ENCODE measurements around the gene AOC1.

Gene AOC1

GRCh38 chr7:150851492-150852370, 586 bp upstream of the AOC1 start:
- no peak for TF ChIP-seq CTCF (IDR thresholded peaks at IDR 0.05)
- Histone ChIP-seq H3K4me1 (ENCODE audit: control insufficient read depth in 1 of 2, insufficient read depth in 1 of 2, low read depth in 1 of 2, low read length in 1 of 2) (peaks cover 20% of the 10 kb centered on the region in 2 experiments), H3K4me3 (ENCODE audit: low read depth in 1 of 2, low read length in 1 of 2) (peak overlapping the region in 1 of 2 experiments; percentile 25), H3K36me3 (no peaks in the 10 kb centered on the region), H3K27ac (peak overlapping the region; percentile 51), H3K27me3 (peaks cover 17% of the 10 kb centered on the region), H3K9me3 (no peaks in the 10 kb centered on the region)

- H3K9me3 ChIP-seq = no peaks in the 10 kb centered on the region
- peaks cover 20% of the 10 kb centered on the region in 2 experiments for H3K4me1 ChIP-seq (ENCODE audit: control insufficient read depth in 1 of 2, insufficient read depth in 1 of 2, low read depth in 1 of 2, low read length in 1 of 2)
- H3K36me3 ChIP-seq = no peaks in the 10 kb centered on the region
- no peak overlapping the region for H3K4me3 ChIP-seq (ENCODE audit: low read depth in 1 of 2, low read length in 1 of 2)
- no peak overlapping the region for H3K27ac ChIP-seq
- TF ChIP-seq CTCF (IDR thresholded peaks at IDR 0.05) = no peak
- peaks cover 17% of the 10 kb centered on the region for H3K27me3 ChIP-seq
These were observed 2.0 kb downstream of the AOC1 start for GRCh38 chr7:150854066-150855000.

GRCh38 chr7:150855046-150855445, 2.7 kb downstream of the AOC1 start:
- no peak for TF ChIP-seq CTCF (IDR thresholded peaks at IDR 0.05)
- no peaks in the 10 kb centered on the region for H3K9me3 ChIP-seq
- H3K27me3 ChIP-seq = peaks cover 13% of the 10 kb centered on the region
- no peaks in the 10 kb centered on the region for H3K36me3 ChIP-seq
- peaks cover 20% of the 10 kb centered on the region in 2 experiments for H3K4me1 ChIP-seq (ENCODE audit: control insufficient read depth in 1 of 2, insufficient read depth in 1 of 2, low read depth in 1 of 2, low read length in 1 of 2)
- no peak overlapping the region for H3K4me3 ChIP-seq (ENCODE audit: low read depth in 1 of 2, low read length in 1 of 2)
- H3K27ac ChIP-seq = no peak overlapping the region

- no peak overlapping the region for H3K4me3 ChIP-seq (ENCODE audit: low read depth in 1 of 2, low read length in 1 of 2)
- H3K27ac ChIP-seq = no peak overlapping the region
- TF ChIP-seq CTCF (IDR thresholded peaks at IDR 0.05) = no peak
- H3K4me1 ChIP-seq (ENCODE audit: control insufficient read depth in 1 of 2, insufficient read depth in 1 of 2, low read depth in 1 of 2, low read length in 1 of 2) = peaks cover 20% of the 10 kb centered on the region in 2 experiments
- no peaks in the 10 kb centered on the region for H3K9me3 ChIP-seq
- no peaks in the 10 kb centered on the region for H3K36me3 ChIP-seq
- H3K27me3 ChIP-seq = peaks cover 13% of the 10 kb centered on the region
These were observed 3.4 kb downstream of the AOC1 start for GRCh38 chr7:150855476-150856302.
